Esophagus squamous epithelium (tissue), 4 donors: ENCODE measurements around the gene OR5L2.

Experiments used
- POLR2A ChIP-seq, 4 donors: fragments of 450-650 bp; IDR thresholded peaks; one replicate each; pipeline ENCODE4 v1.6.1; 2017; ENCODE audit warnings: antibody characterized with exemption in 4 of 4, mild to moderate bottlenecking in 4 of 4, moderate library complexity in 3 of 4
- TF ChIP-seq, protein P1 (sequence below), 6 experiments: fragments of 450-650 bp in 4 of 6; fragments of 200-600 bp in 2 of 6; sonication (generic) in 2 of 6; IDR thresholded peaks; one replicate each; pipeline ENCODE4 v1.5.1; 2016 to 2019; ENCODE audit warnings: antibody characterized with exemption in 6 of 6, mild to moderate bottlenecking in 4 of 6, moderate library complexity in 4 of 6

DNA sequence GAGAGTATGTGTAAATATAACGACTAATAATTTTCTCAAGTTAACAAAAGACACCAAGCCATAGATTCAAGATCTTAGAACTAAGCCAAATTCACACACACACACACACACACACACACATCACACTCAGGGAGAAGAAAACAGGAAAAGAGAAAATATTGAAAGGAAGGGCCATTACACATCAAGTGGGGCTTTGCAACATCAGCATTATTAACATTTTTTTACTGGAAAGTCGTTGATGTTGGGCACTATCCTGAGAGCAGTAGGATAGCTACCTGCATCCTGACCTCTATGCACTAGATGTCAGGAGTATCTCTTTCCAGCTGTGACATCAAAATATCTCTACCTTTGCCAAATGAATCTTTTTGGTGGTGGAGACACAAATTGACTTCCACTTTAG lies 20.4 kb downstream of the OR5L2 start:
- TF ChIP-seq, protein P1, sequence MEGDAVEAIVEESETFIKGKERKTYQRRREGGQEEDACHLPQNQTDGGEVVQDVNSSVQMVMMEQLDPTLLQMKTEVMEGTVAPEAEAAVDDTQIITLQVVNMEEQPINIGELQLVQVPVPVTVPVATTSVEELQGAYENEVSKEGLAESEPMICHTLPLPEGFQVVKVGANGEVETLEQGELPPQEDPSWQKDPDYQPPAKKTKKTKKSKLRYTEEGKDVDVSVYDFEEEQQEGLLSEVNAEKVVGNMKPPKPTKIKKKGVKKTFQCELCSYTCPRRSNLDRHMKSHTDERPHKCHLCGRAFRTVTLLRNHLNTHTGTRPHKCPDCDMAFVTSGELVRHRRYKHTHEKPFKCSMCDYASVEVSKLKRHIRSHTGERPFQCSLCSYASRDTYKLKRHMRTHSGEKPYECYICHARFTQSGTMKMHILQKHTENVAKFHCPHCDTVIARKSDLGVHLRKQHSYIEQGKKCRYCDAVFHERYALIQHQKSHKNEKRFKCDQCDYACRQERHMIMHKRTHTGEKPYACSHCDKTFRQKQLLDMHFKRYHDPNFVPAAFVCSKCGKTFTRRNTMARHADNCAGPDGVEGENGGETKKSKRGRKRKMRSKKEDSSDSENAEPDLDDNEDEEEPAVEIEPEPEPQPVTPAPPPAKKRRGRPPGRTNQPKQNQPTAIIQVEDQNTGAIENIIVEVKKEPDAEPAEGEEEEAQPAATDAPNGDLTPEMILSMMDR (IDR thresholded peaks at IDR 0.05), result no peak
- TF ChIP-seq POLR2A (IDR thresholded peaks at IDR 0.05), result no peak
